Stimulated activated naive CD4-positive, alpha-beta T cell treated with Interleukin-2 at 50 U/mL for 16 hours (primary cell): ENCODE measurements around the gene CRB3.

Experiments
- DNase-seq: peaks from one replicate; lab custom pipeline; 2025; lab: John Stamatoyannopoulos, UW

CRB3 gene

DNA sequence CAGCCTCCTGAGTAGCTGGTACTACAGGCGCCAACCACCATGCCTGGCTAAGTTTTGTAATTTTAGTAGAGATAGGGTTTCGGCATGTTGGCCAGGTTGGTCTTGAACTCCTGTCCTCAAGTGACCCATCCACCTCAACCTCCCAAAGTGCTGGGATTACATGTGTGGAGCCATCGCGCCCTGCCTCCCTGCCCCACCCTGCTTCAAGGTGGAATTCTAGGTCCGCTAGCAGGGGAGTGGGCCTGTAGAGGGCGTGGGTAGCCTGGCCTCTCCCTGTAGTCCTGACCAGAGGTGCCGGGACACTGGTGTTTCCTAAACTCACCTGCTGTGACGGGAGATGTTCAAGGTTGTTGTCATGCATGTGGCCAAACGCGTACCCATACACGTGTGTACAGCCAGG lies 30.9 kb upstream of the CRB3 start:
- DNase-seq, result no peak

DNA sequence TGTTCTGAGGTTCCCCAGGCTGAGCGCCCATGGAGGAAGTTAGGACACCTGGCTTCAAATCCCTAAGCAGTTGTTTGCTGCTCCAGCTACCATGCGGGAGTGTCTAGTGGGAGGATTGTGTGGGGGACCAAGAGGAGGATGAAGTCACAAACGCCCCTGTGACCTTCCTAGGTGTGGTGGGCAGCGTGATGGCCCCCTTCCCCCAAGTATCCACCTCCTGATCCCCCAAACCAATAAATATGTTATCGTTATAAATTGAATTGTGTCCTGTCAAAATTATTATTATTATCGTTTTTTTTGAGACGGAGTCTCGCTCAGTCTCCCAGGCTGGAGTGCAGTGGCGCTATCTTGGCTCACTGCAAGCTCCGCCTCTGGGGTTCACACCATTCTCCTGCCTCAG lies 30.4 kb upstream of the CRB3 start, which contains the start of gene SLC25A41:
TSS of gene SLC25A41 (minus strand) at position 101 of the 400 bp plus-strand sequence. CDS start at position 31, 70 bp downstream.
- no peak for DNase-seq

DNA sequence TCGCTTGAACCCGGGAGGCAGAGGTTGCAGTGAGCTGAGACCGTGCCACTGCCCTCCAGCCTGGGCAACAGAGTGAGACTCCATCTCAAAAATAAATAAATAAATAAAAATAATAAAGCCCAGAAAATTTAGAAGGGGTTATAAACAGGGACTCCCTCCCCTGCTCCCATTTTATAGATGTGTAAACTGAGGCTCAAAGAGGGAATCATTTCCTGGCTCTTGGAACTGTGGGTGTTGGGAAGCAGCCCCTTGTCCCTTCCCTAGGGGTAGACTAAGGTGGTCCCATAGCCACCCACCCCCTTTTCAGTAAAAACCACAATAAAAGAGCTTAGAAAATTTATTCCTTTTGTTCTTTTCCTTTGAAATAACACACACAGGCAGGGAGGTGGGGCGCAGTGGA lies 24.3 kb upstream of the CRB3 start:
- DNase-seq, result no peak

DNA sequence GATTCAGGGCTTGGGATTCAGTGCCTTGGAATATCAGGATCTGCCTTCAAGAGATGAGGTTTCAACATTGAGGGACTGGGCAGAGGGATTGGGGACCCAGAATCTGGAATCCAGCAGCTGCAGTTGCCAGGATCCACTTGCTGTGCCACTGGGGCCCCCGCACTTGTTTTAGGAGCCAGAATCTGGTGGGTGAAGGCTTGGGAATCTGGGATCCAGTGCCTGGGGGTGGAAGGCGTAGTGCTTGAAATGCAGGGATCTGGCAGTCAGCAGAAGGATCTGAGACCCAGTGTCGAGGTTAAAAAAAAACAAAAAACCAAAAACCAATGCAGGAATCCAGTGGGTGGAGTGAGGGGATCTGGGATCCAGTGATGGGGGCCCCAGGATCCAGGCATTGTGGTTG lies 23.2 kb upstream of the CRB3 start:
- no peak for DNase-seq

DNA sequence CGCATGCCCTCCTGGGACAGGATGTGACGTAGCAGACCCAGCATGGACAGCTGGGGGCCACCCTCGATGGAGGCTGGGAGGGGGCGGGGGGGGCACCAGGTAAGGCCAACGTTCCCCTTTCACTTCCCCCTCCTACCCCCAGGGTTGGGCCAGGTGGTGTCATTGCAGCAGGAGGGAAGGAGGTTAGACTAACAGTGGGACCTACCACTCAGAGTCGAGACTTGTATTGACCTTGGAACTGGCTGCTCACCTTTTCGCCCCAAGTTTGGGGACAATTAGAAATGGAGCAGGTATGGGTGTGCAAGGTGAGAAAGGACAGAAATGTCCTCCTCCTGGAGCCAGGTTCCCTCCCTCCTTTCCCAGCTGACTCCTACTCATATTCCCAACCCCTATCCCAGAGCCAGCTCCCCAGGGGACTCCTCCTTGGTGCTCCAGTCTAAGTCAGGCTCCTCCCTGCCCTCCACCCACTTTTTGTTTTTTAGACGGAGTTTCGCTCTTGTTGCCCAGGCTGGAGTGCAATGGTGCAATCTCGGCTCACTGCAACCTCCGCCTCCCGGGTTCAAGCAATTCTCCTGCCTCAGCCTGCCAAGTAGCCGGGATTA lies 21.9 kb upstream of the CRB3 start:
- no peak for DNase-seq

DNA sequence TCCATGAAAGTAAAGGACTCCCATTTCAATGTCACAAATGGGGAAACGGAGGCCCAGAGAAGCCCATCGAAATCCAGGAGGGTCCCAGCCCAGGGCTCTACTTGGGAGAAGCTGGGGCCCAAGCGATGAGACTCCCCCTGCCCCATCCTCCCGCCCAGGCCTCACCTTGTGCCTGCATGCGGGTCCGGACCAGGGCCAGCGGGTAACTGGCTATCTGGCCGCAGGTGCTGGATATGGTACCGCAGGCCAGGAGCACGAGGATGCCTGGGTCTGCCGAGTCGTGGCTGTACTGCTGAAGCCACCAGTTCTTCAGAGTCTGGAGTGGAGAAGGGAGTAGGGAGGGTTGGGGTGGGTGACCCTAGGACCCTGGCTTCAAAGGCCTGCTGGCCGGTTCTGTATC lies 20.1 kb upstream of the CRB3 start:
- no peak for DNase-seq

DNA sequence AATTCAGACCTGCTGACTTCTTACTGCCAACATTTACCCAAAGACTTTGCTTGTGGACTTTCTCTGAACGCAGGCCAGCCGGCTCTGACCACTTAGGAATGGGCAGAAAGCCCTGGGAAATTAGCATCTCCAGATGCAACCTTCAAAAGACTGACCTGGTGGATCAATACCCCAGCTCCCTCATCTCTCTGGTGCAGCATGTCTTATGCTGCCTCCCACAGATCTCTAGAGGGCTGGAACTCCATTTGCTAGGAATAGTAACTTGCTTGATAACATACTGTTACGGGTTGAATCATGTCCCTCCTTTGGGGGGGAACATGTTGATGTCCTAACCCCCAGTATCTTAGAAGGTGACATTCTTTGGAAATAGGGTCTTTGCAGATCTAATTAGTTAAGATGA lies 17.6 kb upstream of the CRB3 start:
- no peak for DNase-seq

DNA sequence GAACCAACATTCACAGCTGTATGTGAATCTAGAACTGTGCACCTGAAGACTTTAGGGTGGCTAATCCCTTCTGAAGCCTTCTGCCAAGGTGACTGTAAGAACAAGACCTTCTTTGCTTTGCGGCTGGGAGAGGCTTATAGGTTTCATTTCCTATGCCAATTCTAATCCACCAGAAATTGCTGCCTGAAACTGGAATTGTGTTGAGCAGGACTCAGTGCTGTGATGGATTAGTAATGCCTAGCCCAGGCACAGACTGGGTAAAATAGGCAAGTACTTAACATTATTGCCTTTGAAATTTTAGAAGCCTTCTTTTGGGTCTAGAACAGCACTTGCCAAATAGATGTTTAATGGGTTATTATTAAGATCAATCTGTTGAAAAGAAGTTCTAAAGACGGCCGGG lies 16.0 kb upstream of the CRB3 start:
- DNase-seq, result no peak

DNA sequence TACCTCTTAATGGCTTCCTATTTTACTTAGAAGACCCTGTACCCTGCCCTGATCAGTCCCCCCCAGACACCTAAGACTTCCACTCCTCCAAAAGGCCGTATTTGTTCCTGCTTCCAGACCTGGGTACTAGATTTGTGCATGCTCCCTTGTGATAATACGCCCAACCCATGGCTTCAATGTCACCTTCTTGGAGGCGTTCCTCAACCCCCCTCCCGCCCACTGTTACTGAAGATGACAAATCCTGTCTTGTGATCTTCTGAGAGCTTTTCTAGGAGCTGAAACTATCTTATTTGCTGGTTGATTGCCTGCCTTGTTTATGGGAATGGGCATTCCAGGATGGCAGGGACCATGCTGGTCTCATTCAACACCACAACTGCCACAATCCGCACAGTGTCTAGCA lies 13.9 kb upstream of the CRB3 start:
- no peak for DNase-seq

DNA sequence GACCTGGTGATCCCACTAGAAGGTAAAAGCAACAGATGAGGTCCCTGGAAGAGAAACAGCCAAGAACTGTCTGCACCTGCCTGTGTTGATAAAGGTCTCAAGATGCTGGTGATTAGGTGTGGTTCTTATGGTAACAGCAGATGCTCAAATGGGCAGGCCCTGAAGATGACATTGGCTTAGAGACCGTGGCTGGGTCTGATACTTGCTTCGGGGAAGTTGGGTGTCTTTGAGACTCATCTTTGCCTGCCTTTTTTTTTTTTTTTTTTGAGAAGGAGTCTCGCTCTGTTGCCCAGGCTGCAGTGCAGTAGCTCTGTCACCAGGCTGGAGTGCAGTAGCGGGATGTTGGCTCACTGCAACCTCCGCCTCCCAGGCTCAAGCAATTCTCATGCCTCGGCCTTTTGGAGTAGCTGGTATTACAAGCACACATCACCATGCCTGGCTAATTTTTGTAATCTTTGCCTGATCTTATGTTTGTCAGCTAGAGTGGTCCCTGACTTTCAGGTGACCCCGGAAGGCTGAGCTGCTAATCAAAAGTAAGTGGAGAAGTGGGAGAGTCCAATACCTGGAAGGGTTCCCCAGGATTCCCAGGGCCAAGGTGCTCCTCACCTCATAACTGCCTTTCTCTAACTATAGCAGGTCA lies 12.4 kb upstream of the CRB3 start:
- DNase-seq, result no peak

DNA sequence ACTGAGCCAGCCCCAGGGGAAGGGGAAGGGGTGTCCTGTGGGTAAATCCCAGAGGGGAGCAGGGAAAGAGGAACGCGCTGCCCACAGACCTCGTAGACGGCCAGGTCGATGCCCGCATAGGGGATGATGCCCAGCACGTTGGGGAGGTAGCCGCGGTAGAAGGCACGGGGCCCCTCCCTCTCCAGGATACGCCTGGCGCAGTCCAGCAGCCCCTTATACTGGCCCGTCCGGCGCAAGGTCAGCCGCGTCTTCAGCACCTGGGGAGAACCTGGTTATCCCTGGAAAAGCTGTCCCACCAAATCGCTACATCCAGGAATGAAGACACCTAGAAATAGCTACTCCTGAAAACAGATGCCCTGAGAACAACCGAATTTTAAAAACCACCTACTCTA lies 11.9 kb upstream of the CRB3 start:
- no peak for DNase-seq

DNA sequence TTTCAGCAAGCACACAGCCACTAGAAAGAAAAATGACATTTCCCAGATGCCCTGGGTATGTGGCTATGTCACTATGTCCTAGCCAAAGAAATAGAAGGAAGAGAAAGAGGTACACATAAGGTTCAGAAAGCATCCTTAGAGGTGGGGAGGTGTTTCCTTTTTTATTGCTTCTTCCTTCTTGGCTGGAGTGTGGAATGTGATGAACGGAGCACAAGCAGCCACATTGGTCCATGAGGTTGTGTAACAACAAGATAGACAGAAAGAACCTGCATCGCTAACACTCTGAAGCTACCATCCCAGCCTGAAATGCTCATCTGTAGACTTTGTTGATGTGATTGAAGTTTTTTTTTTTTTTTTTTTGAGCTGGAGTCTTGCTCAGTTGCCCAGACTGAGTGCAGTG lies 11.2 kb upstream of the CRB3 start:
- no peak for DNase-seq

DNA sequence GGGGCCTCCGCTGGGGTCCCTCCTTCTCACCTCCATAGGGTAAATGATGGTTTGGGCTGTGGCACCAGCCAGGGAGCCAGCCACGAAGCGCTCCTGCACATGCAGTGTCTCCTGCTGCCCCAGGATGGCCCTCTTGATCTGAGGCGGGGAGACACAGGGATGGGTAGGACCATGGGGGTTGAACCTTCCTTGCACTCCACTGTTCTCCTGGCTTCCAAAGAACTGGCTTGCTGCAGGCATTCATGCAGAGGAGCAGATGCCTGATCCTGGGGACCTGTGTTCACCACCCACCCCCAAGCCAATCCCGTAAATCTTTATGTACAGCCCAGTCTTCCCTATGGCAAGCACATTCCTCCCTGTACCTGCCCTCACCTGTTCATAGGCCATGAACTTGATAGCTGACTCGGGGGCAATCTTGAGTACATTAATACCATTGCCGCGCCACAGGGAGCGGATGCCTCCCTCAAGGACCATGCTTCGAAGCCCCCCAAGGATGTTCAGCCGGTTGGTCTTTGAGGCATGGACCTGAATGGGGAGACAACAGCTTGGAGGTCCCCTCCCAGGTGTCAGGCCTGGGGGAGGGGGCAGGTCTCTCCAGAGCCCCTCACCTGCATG lies 10.0 kb upstream of the CRB3 start:
- DNase-seq, result no peak

DNA sequence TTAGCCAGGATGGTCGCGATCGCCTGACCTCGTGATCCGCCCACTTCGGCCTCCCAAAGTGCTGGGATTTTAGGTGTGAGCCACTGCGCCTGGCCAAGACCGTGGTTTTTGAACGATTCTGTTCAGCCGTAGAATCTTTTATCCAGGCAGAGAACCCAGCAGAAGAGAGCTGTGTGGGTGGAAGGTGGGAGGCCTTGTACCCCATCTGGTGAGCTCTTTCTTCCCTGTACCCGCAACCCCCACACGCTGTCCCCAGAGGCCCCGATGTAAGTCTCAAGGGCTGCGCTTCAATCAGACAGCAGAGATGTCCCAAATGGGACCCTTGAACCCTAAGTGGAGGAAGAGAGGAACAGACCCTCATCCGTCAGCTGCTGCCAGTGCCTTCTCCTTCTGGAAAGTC lies 8.1 kb upstream of the CRB3 start:
- no peak for DNase-seq

DNA sequence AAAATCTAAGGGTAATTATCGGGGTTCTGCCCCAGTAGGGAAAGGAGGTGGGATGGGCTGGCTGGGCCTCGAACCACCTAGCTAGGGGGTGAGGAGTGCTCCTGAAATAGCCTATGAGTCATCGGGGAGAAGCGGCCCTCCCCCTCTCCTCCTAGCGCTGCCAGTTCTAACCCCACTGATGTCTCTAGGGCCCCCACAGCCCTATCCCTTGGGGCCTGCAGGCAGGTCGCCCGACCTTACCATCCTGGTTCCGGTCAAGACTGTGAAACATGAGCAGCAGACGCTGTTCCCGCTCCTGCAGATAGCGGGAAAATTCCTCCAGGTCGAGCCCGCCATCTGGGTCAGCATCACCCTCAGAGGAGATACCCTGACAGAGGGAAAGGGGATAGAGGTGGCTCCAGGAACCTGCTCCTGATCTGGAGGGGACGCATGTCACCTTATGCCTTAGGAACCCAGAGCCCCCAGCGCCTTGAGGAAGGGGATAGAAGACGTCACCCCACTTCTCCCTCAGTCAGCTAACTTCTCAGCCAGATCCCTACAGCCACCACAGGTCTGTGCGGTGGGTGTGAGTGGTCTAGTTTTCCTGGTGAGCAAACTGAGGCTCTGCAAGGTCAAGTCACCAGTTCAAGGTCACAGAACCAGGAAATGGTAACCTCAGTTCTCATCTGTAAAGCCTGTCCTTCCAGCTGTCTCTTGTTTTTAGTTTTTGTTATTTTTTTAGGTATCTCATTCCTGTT lies 5.9 kb upstream of the CRB3 start:
- no peak for DNase-seq

DNA sequence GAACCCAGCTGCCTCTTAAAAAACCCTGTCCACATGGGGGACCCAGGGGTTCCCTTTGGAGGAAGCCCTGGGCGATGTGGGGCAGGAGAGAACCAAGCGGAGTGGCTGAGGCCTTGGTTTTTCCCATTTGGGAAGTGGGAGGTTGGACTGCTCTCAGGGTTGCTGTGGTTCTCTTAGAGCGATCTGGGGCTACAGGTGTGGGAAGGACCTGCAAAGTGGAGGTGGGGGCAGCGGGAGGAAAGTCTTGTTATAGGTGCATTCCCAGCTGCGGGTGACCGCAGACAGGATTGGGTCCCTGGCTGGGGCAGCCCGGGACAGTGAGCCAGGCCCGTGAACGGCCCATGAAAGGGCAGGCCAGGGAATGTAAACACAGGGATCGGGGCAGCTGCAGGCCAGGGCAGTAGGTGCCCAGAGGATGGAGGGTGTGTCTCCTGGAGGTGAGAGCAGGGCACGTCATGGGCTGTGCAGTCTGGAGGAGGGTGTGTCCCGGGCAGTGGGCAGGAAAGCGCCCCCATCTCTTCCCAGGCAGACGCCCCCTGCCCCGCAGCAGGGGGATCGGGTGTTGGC lies 5.3 kb upstream of the CRB3 start:
- no peak for DNase-seq

DNA sequence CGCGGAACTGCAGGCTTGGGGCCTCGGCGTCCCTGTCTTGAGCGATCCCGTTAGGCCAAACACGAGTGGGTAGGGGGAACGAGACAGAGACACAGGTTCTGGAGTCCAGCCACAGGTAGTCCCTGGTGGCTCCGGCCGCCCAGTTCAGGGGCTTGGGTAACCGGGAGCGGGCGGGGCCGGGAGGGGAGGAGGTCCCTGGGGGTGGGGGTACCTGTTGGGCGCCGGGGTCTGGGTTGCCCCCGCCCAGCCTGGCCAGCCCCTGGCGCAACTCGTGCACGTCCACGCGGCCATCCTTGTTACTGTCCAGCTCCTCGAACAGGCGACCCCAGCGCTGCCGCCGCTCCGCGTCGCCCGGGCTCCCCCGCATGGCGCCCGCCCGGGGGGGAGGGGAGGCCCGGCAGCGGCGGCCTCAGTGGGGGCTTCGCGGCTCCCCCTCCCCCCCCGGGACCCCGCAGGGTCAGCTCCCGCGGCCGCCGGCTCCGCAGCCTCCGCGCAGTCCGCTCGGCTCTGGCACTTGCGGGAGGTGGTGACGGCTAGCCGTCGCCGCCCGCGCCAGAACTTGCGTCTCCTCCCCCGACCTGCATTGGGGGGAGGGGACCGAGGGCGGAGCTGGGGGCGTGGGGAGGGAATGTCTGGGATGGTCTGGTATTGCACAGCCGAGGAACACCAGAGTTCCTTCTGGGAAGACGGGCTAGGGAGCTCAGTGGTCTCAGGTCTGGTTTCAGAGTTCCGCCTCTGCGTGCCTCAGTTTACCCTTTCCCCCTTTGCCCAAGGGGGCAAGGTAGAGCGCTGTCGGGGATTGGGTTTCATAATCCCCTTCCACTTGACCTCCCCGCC lies 4.6 kb upstream of the CRB3 start, which contains the start of gene SLC25A23:
TSS of gene SLC25A23 (minus strand) at position 531 of the 837 bp plus-strand sequence. CDS start at position 367, 164 bp downstream.
- peak; percentile 44 for DNase-seq

DNA sequence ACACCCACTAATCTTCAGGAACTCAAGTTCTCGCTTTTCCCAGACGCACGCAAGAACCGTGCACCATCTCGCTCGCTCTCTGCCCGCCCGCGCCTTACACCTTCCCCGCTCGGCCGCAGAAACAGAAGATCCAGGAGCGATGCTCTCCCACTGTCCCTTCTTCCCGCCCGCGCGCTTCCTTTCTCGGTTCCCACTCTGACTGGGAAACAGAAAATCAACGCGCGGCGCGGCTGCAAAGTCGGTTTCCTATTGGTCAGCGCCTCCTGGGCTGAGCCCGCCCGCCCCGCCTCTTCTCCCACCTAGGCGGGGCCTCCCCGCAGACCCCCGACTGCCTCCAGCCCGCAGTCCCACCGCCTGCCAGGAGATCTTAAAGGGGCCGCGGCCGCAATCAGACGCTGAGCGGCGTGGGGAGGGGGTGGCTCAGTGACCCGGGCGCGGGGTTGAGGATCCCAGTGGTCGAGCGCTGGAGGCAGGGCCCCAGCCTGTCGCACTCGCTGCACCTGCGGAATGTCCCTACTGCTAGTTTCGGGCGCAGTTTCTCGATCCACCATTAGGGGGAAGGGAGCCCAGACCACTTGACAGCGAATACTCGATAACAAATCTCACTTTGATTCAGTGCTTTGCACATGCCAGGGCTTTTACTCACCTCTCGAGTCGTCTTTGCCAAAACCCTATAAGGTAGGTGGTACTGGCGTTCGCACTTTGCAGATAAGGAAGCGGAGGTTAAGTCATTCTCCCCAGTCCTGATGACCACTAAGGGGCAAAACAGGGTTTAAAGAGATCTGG lies 3.8 kb upstream of the CRB3 start:
- DNase-seq, result peak; percentile 98

DNA sequence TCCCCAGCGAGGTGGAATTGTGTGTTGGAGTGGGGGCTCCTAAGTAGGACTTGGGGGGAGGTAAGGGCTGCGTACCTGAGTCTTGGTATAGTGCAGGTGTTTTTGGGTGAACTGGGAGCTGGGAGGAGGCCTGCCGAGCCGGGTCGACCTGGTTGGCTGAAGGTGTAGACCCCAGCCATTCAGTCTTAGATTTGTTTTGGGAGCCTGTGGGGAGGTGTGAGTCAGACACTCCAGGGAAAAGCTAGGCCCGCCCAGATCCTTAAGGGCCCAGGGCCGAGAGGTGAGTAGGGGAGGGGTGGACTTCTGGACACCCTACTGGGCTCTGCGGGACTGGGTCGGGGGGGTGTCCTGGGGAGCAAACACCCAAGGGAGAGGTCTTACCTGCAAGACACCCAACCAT lies 935 bp downstream of the CRB3 start:
- no peak for DNase-seq

DNA sequence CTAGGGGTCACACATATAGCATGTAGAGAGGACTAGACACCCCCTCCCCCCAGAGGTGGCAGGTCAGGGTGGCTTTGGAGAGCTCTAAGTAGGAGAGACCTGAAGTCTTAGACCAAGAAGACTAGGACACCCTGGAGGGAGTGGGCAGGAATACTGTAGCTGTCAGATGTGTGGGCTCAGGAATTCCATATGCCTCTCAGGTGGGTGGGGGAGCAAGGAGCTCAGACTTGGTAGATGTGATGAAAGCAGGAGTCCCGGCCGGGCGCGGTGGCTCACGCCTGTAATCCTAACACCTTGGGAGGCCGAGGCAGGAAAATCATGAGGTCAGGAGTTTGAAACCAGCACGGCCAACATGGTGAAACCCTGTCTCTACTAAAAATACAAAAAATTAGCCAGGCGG lies 1.6 kb downstream of the CRB3 start:
- DNase-seq, result no peak
